GM04504 (cell line): Measurements from ENCODE around the gene FUT1.
"Not testable (repeated sequence)": the region's sequence is repeated elsewhere in the genome, so short reads cannot be mapped to it uniquely, and the experiment has no call there.

Experiments
- DNase-seq: peaks from one replicate; pipeline ENCODE4 v3.0.0-alpha.2; 2012; ENCODE audit warnings: low read depth

The FUT1 gene

DNA sequence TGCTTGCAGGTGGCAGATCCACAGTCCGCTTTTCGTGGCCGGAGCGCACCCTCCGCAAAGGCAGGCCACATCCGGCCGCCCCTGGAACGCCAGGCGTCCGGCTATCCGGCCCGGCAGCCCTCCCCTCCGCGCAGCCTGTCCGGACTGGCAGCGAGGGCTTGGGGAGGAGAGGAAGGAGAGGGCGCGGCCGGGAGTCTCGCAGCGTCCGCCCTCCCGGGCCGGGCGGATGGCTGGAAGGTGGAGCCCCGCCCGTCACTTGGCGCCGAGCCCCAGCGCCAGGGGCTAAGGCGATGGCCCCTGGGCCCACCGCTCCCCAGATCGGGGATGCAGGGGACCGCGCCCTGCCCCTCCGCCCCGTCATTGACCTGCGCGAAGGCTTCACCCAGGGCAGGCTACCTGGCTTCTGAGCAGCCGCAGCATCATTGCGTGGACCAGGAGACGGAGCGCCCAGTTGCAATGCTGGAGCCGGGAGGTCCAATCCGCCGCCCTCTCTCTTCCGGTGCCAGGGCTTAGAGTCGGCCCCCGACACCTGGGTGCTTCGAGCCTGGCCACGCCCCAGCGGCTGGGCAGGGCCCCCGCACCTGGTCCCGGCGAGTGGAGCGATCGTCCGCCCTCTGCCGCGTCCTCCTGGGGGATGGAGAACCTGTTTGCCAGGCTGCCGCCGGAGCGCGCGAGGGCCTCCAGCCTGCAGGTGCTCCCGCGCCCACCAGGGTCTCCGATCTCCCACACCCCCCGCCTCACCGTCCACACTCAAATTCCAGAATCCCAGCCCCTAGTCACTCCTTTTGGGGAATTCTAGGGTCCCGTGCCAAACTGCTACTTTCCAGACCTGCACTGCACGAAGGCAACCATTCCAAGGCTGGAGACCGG lies at the start of gene FUT1:
TSS of gene FUT1 (minus strand) at position 146 of the 870 bp plus-strand sequence. CDS start 1,360 bp downstream, outside the sequence.
- DNase-seq, result no peak

DNA sequence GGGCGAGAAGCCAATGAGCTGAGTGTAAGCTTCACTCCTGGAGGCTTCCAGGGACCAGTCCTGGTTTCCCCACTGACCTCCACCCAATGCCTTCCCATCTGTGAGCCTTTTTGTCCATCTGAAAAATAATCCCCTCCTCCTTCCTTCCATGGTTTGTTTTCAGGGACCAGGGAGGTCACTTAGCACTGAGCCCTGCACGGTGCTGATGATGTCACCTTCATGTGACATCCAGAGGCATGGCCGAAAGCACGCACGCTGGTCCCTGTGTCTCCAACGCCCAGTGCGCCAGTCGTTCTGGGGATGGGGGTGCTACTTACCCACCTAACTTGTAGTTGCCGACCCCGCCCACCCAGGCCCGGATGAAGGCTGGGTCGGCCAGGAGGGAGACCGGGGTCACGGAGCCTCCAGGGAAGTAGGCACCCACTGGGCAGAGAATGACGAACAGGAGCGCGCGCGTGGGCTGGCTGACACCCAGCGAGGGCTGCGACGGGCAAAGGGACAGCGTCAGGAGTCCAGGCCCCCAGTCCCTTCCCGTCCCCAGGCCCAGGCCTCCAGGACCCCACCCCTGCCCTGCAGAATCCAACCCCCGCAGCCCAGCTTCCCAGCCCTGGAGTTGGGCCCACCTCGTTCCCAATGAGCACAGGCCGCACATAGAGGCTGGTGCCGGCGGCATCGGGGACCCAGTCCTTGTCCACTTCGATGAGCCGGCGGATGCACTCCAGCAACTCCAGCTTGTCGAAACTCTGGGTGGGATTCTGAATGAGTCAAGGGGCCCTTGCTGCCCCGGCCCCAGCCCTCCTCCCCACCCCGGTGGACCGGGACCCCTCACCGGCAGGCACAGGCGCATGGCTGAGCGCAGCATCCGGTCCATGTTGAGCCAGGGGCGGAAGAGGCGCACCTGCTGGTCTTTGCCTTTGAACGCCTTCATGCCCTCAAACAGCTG lies 47.2 kb upstream of the FUT1 start:
- DNase-seq, result no peak

DNA sequence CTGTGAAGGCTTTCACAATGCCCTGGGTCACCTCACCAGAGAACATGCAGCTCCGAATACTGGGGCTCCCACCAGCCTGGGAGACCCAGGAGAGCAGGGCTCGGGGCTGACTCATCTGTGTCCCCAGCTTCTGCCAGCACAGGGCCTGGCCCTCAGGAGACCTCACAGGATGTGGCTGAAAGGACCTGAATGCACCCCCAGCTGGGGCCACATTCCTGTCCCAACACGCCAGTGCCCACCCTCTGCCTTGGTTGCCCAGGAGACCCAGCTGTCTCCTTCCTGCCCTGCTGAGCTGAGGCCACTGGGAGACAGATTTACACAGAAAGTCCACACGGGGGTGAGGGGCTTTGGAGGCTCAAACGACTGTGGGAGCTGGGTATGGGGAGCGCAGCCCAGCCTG lies 46.5 kb upstream of the FUT1 start:
- DNase-seq, result no peak

DNA sequence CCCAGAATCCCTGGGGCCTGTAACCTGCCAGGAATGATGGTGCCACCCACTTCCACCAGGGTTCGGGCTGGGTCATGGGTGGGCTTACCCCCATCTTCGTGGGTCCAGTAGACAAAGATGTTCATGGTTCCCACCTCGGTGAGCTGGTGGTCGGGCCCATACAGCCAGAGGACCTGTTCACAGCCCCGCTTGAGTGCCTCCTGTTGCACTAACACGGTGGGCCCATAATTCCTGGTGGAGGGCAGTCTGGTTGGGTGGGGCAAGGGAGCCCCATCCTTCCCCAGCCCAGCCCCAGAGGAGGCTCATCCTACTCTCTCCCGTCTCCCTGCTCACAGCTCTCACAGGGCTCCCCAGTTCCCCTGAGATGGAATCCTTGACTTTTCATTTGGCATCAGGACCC lies 44.7 kb upstream of the FUT1 start:
- DNase-seq, result no peak

DNA sequence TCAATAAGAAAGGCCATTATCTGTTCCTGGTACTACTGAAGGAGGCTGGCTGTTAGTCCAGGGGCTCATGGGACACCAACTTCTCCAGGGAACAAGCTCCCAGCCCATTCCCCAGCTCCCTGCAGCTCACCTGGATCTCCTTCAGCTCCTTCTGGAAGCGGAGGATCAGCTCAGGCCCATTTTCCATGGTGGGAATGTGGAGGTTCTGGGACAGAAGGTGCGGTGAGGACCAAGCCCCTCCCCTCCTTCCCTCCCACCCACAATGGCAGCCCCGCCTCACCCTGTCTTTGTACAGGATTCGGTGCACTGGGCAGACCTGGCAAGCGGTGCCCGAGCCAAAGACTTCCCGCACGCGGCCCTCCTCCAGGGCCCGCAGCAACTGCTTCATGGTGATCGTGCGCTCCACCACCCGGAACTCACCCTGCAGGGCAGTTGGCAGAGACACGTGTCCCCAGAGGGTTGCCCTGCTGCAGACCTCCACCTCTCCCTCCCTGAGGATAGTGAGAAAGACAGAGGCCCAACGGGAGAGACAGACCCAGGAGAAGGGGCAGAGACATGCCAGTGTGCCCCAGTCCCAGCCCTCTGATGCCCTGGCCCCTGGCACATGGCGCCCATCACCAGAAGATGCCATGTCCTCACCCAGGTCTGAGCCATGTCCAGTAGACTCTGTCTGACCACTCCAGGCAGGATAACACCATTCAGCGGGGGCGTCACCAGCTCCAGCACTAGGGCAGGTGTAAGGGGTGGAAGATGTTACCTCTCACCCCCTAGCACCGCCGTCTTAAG lies 44.0 kb upstream of the FUT1 start:
- no peak for DNase-seq

DNA sequence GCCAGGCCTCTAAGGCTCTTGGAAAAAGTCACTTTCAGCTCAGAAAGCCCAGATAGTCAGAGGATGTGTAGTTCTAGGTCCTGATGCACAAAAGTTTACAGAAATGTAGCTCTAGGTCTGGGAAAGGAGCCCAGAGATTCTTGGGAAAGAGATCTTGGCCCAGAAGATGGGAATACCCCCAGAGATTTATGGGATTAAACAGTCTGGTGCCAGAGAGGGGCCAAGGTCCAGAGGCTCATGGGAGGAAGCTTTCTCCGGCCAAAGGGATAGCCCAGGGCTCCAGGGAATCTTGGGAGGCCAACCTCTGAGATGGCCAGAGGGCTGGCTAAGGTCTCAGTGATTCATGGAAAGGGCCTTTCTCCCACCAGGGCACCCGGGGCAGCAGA lies 43.2 kb upstream of the FUT1 start:
- DNase-seq, result no peak

DNA sequence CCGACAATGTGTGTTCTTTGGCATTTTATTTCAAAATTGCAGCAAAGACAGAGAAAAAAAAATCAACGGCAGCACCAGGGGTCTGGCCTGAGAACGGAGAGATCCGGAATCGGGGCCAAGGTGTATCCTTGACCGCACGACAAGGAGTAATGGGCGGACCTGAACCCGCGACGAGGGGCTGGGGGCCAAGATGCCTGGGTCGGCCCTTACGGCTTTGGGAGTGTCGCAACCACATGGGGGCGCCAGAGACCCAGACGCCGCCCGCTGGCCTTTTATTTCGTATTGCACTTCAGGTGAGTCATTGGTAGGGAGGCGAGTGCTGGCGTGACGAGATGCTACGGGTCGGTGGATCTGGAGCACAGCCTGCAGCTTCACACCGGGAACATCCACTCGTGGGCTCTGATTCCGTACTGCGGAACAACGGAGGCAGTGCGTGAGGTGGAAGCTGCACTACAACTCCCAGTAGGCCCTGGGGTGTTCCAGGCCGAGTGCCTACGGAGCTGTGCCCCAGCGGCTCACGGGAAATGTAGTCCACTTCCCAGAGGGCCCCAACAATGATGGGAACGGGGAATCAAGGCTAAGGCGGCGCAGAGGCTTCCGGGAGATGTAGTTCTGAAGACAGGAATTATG lies 42.7 kb upstream of the FUT1 start:
- DNase-seq, result peak; percentile 88

DNA sequence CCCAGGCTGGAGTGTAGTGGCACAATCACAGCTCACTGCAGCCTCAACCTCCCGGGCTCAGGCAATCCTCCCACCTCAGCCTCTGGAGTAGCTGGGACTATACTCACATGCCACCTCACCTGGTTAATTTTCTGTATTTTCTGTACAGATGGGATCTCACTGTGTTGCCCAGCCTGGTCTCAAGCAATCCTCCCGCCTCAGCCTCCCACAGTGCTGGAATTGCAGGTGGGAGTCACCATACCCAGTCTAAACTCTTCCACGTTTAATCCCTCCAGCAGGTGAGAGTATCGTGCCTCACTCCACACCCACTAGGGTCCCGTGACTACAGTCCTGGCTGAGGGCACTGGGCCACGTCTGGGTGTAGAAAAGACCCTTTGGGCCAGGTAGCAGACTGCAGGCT lies 41.9 kb upstream of the FUT1 start:
- DNase-seq, result no peak

DNA sequence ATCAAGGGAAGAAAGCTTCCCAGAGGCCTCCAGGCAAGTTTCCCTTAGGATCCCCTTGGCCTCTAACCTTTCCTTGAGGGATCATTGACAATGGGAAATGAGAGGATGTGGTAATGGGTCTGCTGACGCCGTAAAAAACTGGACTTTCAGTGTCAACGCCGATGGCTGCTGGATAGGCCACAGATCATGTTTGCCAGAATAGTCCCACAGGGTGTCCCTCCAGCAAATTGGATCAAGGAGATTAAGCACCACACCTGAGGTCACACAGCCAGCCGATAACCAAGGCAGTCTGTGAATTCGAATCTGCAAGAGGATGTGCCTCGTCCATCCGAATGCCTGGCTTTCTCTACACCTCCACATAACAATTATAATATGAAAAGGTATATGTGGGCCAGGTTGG lies 40.8 kb upstream of the FUT1 start:
- DNase-seq, result no peak

DNA sequence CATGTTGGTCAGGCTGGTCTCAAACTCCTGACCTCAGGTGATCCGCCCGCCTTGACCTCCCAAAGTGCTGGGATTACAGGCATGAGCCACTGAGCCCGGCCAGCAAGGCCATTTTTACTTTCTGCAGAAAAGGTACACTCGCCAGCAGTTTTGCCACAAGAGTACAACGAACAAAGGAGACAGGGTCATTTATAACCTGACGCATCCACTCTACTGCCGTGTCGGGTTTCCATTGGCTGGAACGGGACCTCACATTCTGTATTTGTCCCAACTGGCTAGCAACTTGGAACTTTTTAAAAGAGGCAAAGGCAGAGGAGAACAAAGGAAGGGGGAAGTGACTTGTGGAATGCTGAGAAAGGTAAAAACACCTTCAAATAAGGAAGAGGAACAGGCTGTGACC lies 34.9 kb upstream of the FUT1 start:
- DNase-seq, result not testable (repeated sequence)

DNA sequence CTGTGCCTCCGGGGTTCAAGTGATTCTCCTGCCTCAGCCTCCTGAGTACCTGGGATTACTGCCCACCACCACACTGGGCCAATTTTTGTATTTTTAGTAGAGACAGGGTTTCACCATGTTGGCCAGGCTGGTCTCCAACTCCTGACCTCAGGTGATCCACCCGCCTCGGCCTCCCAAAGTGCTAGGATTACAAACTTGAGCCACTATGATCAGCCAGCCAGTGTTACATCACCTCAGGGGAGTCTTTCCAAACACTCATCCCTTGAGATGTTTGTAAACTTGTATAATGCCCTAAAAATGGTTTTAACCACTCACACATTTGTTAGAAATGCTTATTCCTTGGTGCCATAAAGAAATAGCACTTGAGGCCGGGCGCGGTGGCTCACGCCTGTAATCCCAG lies 34.0 kb upstream of the FUT1 start:
- not testable (repeated sequence) for DNase-seq

DNA sequence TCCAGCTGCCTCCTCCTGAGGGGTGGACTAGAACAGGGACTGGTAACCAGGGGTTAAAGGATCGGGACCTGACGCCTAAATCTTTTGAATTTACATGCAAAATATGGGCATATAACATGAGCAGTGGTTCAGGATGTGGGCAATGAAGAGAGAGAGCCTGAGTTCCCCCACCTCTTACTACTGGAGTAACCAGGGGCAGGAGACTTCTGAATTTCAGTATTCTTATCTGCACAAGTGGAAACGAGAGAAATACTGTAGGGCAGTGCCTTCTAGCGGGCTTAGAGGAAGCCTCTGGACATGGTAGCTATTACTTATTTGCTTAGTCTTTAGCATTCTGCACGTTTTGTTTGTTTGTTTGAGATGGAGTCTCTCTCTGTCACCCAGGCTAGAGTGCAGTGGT lies 32.1 kb upstream of the FUT1 start:
- DNase-seq, result no peak

DNA sequence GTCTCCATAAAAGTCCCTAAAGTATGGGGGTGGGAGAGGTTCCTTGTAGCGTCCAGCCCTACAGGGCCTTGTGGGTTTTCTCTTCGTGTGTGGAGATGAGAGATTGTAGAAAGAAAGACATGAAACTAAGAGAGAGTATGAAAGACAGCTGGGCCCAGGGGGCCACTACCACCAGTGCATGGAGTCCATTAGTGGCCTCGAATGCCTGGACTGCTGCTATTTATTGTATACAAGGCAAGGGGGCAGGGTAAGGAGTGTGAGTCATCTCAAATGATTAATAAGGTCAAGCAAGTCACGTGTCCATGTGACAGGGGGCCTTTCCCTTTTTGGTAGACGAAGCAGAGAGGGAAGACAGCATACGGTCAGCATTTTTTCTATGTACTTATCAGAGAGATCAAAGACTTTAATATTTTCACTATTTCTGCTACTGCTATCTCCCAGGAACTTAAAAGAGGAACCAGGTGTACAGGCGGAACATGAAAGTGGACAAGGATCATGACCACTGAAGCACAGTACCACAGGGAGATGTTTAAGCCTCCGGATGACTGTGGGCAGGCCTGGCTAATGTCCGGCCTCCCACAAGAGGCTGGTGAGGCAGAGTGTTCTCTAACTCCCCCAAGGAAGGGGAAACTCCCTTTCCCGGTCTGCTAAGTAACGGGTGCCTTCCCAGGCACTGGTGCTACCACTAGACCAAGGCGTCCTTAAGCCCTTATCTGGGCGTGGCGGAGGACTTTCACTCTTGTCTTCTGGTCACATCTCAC lies 28.4 kb upstream of the FUT1 start:
- DNase-seq, result no peak

DNA sequence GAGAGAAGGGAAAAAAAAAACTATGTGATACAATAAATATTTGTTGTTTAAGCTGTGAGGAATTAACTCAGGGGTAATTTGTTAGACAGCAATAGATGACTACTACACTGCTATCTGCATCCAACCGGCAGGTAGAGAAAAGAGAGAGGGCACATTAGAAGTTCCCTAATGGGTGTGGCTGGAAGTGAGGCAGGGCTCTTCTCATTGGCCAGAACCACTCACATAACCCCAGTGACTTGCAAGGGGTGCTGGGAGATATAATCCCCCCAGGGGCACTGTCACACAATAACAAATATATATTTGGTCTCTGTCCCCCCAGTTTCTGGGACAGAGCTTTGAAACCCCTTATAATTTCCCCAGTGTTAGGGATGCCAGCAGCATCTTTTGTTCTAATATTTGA lies 27.2 kb upstream of the FUT1 start:
- DNase-seq, result no peak

DNA sequence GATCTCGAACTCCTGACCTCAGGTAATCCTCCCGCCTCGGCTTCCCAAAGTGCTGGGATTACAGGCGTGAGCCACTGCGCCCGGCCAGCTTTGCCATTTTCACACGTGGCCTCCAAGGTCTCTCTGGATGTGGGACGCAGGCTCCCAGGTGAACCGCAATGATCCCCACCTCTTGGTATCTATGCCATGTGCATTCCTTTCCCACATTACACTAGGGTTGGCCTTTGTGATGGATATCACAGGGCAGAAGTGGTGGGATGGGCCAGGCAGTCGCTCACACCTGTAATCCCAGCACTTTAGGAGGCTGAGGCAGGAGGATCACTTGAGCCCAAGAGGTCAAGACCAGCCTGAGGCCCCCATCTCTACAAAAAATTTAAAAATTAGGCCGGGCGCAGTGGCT lies 25.3 kb upstream of the FUT1 start:
- DNase-seq, result no peak

DNA sequence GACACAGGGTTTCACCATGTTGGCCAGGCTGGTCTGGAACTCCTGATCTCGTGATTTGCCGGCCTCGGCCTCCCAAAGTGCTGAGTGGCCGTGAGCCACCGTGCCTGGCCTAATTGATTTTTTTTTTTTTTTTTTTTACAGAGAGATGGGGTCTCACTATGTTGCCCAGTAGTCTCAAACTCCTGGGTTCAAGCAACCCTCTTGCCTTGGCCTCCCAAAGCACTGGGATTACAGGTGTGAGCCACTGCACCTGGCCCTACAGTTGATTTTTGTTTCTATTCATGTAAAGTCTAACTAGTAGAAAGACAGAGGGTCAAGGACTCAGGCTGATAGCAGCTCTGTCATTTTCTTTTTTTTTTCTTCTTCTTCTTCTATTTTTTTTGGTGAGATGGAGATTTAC lies 24.7 kb upstream of the FUT1 start:
- DNase-seq, result no peak

DNA sequence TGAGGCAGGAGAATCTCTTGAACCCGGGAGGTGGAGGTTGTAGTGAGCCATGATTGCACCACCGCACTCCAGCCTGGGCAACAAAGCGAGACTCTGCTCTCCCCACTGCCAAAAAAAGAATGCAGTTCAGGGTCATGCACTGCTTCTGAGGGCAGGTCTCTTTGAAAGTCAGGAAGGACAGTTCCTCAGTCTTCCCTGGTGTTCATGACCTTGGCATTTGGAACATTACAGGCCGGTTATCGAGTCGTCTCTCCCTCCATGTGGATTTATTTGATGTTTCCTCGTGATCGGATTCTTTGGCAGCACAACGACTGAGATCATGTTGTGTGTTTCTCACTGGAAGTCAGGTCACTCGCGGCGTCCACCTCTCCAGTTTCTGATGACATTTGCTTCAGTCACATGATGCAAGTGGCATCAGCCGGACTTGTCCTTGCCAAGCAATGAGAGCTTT lies 20.1 kb upstream of the FUT1 start:
- DNase-seq, result no peak

DNA sequence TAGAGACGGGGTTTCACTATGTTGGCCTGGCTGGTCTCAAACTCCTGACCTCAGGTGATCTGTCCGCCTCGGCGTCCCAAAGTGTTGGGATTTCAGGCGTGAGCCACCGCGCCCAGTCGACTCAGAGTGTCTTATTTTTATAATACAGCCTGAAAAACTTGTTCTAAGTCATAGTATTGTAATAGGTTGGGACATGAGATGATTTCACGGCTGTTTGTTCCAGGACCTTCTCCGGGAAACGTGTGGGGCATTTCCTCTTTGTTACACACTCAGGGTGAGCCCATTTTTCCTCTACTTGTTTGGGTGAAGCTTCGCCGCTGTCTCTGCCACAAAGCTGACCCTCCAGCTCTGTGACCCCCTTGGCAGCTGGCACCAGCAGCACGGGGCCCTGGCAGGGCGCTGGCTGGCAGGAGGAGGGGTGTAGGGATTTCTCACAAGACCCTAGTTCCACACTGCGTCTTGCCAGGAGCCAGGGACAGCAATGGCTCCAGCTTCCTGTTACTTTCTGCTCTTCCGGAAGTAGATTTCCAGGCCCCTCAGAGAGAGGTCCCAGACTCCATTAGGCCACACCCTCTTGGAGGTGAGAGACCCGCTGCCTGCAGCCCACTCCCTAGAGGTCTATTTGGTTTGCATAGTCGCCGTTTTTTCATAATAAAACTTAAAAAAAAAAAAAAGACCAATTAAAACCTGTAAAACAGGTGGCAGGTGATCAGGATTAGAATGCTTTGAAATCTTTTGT lies 18.5 kb upstream of the FUT1 start:
- DNase-seq, result no peak

DNA sequence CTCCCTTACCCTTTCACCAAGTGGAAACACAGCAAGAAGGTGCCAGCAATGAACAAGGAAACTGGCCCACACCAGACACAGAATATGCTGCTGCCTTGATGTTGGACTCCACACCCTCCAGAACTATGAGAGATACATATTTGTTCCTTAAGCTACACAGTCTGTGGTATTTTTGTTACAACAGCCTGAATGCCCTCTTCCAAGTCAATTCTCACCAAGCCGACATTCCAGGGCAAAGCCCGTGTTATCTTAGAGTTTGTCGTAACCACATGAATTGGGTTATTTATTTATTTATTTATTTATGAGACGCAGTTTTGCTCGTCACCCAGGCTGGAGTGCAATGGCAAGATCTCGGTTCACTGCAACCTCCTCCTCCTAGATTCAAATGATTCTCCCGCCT lies 17.8 kb upstream of the FUT1 start:
- DNase-seq, result no peak

DNA sequence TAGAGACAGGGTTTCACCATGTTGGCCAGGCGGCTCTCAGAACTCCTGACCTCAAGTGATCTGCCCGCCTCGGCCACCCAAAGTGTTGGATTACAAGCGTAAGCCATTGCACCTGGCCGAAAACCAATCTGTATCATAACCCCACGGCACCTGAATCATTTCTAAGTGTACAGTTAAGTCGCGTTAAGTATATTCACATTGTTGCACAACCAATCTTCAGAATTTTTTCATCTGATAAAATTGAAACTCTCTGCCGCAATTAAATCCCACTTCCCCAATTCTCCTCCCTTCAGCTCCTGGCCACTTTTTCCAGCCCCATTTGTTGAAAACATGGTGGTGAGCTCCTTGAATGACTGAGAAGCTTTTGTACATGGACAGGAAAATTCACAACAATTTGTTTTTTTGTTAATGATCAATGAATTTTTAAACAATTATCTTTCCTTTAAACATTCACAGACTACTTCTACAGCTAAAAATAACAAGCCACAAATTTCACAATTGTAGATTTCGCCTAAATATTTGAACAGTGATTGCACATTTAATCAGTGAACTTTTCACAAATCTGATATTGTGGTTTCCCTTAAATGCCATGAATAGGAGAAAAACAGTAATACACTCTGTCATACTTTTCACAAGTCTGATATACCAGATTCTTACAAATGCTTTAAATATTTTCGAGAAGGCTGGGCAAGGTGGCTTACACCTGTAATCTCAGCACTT lies 16.7 kb upstream of the FUT1 start:
- no peak for DNase-seq
